Stomach (tissue), 4 donors: ENCODE data around the gene FLVCR2.

ENCODE experiments used
- EP300 ChIP-seq: sonication (generic); formaldehyde crosslinking; IDR thresholded peaks from one replicate; pipeline ENCODE4 v1.6.1; 2017; ENCODE audit warnings: antibody characterized with exemption
- POLR2A ChIP-seq, 4 donors: fragments of 450-650 bp; IDR thresholded peaks; one replicate each; pipeline ENCODE4 v1.6.1; 2016; ENCODE audit warnings: antibody characterized with exemption in 4 of 4, control low read depth in 2 of 4, mild to moderate bottlenecking in 1 of 4, moderate library complexity in 1 of 4
- POLR2AphosphoS5 ChIP-seq, 3 donors: sonication (generic); formaldehyde crosslinking; IDR thresholded peaks; one replicate each; pipeline ENCODE4 v1.6.1; 2016; ENCODE audit warnings: antibody characterized with exemption in 3 of 3
- TF ChIP-seq, protein P1 (sequence below), 7 experiments: fragments of 450-650 bp in 4 of 7; fragments of 200-600 bp in 3 of 7; sonication (generic) in 3 of 7; IDR thresholded peaks; one replicate each; pipeline ENCODE4 v1.5.1; 2016 to 2019; ENCODE audit warnings: antibody characterized with exemption in 7 of 7, control low read depth in 2 of 7, mild to moderate bottlenecking in 1 of 7

DNA sequence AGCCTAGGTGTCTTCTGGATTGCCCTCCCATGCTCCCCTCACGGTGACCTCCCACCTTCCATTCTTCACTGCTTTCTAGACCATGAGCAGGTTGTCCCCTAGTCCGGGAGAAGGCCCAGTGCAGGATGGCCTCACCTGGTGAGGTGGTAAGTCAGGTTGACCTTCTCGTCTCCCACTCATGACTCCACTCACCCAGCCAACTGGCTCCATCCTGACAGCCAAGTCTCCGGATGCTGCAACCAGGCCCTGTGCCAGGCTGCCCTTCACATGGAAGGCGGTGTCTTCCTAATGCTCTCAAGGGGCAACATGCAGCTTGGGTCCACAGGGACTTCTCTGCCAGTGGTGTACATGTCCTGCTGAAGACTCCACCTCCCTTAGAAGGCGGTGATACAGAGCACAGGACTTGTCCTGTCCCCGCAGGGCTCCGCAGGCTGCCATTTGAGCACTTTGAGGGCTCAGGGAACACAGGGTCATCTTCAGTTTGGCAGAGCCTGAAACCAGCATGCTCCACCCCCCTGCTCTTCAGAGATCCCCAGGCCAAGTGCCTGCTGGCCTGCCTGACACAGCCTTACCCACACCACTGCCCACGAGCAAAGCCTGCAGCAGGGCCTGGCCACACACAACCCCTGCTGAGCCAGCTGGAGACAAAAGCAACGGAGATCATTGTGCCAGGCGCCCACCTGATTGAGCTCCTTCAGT lies 30.7 kb upstream of the FLVCR2 start:
- no peak for TF ChIP-seq POLR2AphosphoS5 (IDR thresholded peaks at IDR 0.05)
- TF ChIP-seq, protein P1, sequence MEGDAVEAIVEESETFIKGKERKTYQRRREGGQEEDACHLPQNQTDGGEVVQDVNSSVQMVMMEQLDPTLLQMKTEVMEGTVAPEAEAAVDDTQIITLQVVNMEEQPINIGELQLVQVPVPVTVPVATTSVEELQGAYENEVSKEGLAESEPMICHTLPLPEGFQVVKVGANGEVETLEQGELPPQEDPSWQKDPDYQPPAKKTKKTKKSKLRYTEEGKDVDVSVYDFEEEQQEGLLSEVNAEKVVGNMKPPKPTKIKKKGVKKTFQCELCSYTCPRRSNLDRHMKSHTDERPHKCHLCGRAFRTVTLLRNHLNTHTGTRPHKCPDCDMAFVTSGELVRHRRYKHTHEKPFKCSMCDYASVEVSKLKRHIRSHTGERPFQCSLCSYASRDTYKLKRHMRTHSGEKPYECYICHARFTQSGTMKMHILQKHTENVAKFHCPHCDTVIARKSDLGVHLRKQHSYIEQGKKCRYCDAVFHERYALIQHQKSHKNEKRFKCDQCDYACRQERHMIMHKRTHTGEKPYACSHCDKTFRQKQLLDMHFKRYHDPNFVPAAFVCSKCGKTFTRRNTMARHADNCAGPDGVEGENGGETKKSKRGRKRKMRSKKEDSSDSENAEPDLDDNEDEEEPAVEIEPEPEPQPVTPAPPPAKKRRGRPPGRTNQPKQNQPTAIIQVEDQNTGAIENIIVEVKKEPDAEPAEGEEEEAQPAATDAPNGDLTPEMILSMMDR (IDR thresholded peaks at IDR 0.05): no peak
- no peak for TF ChIP-seq POLR2A (IDR thresholded peaks at IDR 0.05)
- no peak for TF ChIP-seq EP300
